Thyroid gland (tissue), 4 donors: ENCODE data around the gene PCMTD2. TPM values are rescaled to one million over a fixed set of nuclear protein-coding genes. Genes with fewer than 3 reads are reported as not detected.

Experiments used
- DNase-seq, 2 donors: peaks; one replicate each; pipeline ENCODE4 v3.0.0-alpha.2; 2019
- H3K27ac ChIP-seq, 3 donors: fragments of 200-600 bp; sonication (generic); 1 replicate in 2 of 3; 2 replicates in 1 of 3; pipeline ENCODE4 v1.5.1; 2016 to 2019; ENCODE audit warnings: mild to moderate bottlenecking in 1 of 3, moderate library complexity in 1 of 3
- H3K27me3 ChIP-seq: fragments of 200-600 bp; sonication (generic); one replicate; pipeline ENCODE4 v1.5.1; 2019
- H3K36me3 ChIP-seq, 2 donors: fragments of 200-600 bp; sonication (generic); one replicate each; pipeline ENCODE4 v1.5.1; 2016 to 2019
- H3K4me1 ChIP-seq, 2 donors: fragments of 200-600 bp; sonication (generic); one replicate each; pipeline ENCODE4 v1.5.1; 2017 to 2019
- H3K4me3 ChIP-seq, 3 donors: fragments of 200-600 bp; sonication (generic); replicated peaks in 1 of 3; 1 replicate in 2 of 3; 2 replicates in 1 of 3; pipeline ENCODE4 v1.5.1; 2016; ENCODE audit warnings: mild to moderate bottlenecking in 1 of 3
- H3K9me3 ChIP-seq: fragments of 200-600 bp; sonication (generic); one replicate; pipeline ENCODE4 v1.5.1; 2017
- POLR2A ChIP-seq, 2 donors: fragments of 450-650 bp; IDR thresholded peaks; one replicate each; pipeline ENCODE4 v1.6.1; 2017; ENCODE audit warnings: antibody characterized with exemption in 2 of 2, mild to moderate bottlenecking in 2 of 2, moderate library complexity in 1 of 2
- WGBS, 2 donors: methylation state at CpG; one replicate each; pipeline ENCODE4 v1.1.5; 2017; 5-methylcytosine and 5-hydroxymethylcytosine counted together
- intact Hi-C: fragments of 100-400 bp; cut with DNase I; formaldehyde crosslinking; loops from one replicate; pipeline ENCODE4 v1.15.1; 2023
- total RNA-seq, 4 donors: library from RNA; depleted of rRNA; stranded (reverse); fragments of >200 nt; gene quantifications; one replicate each; pipeline ENCODE4 v1.2.3, GENCODE V29; 2016
- TF ChIP-seq, protein P1 (sequence below), 6 experiments: fragments of 200-600 bp in 3 of 6; fragments of 450-650 bp in 3 of 6; sonication (generic) in 3 of 6; IDR thresholded peaks; one replicate each; pipeline ENCODE4 v1.5.1; 2016 to 2019; ENCODE audit warnings: antibody characterized with exemption in 6 of 6, mild to moderate bottlenecking in 2 of 6, inconsistent platforms in 1 of 6, moderate library complexity in 1 of 6

PCMTD2 gene
- total RNA-seq, 4 donors from 2014 or later, result 87.0 to 156 (median 124) TPM

DNA sequence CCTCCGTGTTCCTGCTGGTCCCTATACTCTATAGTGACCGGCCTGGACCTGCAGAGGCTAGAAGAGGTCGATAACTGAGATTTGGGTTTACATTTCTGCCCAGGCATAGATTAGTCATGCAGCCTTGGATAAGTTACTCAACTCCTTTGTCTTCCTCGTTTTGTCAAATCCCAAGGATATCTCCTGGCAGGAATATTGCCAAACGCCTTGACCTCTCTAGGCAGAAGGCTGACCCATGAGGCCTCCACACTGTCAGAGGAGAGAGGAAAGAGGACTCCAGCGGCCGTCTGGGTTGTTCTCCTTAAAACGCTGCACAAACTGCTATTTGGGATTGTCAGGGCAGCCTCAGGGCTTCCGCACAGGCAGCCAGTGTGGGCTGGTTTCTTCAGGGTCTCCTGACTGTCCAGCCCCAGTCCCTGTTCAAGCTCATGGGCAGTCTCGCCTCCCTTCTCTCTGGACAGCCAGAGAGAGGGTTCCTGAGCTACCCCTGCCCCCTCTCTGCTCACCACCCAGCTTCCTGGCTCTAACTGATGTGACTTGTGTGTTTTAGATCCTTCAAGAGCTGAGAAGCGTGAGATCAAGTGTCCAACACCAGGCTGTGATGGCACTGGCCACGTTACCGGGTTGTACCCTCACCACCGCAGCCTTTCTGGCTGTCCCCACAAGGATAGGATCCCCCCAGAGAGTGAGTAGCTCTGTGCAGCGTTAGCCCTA, 44.7 kb upstream of the PCMTD2 start:
- WGBS, 2 donors, result 55 to 59% methylated on average over 11 to 14 of the region's 15 CpGs

DNA sequence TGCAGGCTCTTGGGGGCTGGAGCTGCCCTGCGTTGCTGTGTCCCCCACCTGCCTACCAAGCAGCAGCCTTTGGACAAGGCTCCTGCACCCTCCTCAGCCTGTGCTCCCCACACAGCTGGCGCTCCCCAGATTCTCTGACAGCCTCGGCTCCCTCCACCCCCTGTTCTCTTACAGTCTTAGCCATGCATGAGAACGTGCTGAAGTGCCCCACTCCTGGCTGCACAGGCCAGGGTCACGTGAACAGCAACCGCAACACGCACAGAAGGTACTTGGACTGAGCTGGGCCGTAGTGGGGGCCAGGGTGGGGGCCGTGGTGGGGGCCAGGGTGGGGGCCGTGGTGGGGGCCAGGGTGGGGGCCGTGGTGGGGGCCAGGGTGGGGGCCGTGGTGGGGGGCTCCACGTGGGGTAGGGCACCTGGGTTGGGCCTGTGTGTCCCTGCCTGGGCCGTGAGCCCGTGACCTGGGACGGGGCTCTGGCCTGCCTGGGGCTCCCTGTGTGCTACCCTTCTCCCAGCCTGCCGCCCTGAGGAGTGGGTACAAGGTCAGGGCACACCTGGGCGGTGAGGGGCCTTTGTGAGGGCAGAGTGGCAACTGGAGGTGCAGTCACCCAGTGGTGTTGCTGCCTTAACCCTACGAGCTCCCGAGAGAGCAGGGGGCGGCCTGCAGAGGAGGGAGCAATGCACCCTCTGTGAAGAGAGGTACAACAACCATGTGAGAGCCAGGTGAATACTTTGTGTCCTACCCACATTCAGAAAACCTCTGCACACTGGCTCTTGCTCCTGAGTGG, 43.5 kb upstream of the PCMTD2 start:
- intact Hi-C loops, result no loop called here
- peaks cover 33 to 41% of the 10 kb centered on the region in 2 donors for H3K4me1 ChIP-seq
- TF ChIP-seq, protein P1, sequence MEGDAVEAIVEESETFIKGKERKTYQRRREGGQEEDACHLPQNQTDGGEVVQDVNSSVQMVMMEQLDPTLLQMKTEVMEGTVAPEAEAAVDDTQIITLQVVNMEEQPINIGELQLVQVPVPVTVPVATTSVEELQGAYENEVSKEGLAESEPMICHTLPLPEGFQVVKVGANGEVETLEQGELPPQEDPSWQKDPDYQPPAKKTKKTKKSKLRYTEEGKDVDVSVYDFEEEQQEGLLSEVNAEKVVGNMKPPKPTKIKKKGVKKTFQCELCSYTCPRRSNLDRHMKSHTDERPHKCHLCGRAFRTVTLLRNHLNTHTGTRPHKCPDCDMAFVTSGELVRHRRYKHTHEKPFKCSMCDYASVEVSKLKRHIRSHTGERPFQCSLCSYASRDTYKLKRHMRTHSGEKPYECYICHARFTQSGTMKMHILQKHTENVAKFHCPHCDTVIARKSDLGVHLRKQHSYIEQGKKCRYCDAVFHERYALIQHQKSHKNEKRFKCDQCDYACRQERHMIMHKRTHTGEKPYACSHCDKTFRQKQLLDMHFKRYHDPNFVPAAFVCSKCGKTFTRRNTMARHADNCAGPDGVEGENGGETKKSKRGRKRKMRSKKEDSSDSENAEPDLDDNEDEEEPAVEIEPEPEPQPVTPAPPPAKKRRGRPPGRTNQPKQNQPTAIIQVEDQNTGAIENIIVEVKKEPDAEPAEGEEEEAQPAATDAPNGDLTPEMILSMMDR (IDR thresholded peaks at IDR 0.05), result no peak
- peak in 1 of 2 donors; percentile 62 for TF ChIP-seq POLR2A (IDR thresholded peaks at IDR 0.05)
- H3K36me3 ChIP-seq, result no peaks in the 10 kb centered on the region
- H3K27ac ChIP-seq, result peak overlapping the region; percentile 92 to 93 (median 93)
- no peaks in the 10 kb centered on the region for H3K27me3 ChIP-seq
- 15 to 25% methylated on average over 3 to 10 of the region's 21 CpGs for WGBS, 2 donors
- H3K4me3 ChIP-seq, result no peak overlapping the region
- H3K9me3 ChIP-seq, result no peaks in the 10 kb centered on the region
- peak; percentile 95 to 96 for DNase-seq

More for the DNA sequence above, 44.7 kb upstream of the PCMTD2 start:
- no peak overlapping the region for H3K4me3 ChIP-seq
- peak overlapping the region; percentile 92 to 93 (median 93) for H3K27ac ChIP-seq
- peak; percentile 70 for DNase-seq
- H3K9me3 ChIP-seq, result no peaks in the 10 kb centered on the region
- intact Hi-C loops, result no loop called here
- no peaks in the 10 kb centered on the region for H3K36me3 ChIP-seq
- no peak for TF ChIP-seq POLR2A (IDR thresholded peaks at IDR 0.05)
- TF ChIP-seq, protein P1 (IDR thresholded peaks at IDR 0.05), result no peak
- no peaks in the 10 kb centered on the region for H3K27me3 ChIP-seq
- peaks cover 33 to 36% of the 10 kb centered on the region in 2 donors for H3K4me1 ChIP-seq

- Histone ChIP-seq H3K27me3 (no peaks in the 10 kb centered on the region), H3K4me3 (no peak overlapping the region), H3K27ac (peak overlapping the region; percentile 92 to 93 (median 93)), H3K4me1 (peaks cover 33 to 41% of the 10 kb centered on the region in 2 donors), H3K9me3 (no peaks in the 10 kb centered on the region), H3K36me3 (no peaks in the 10 kb centered on the region)
- DNase-seq, result peak; percentile 81 to 82
- WGBS, 2 donors, result 0 to 6% methylated on average over 1 to 7 of the region's 7 CpGs
- intact Hi-C loops, result no loop called here
- TF ChIP-seq, protein P1 (IDR thresholded peaks at IDR 0.05), result no peak
- peak in 1 of 2 donors; percentile 55 for TF ChIP-seq POLR2A (IDR thresholded peaks at IDR 0.05)
Measured at GRCh38 chr20:64212755-64213154, 42.8 kb upstream of the PCMTD2 start.

- Histone ChIP-seq H3K4me1 (peaks cover 33 to 41% of the 10 kb centered on the region in 2 donors), H3K27ac (no peak overlapping the region), H3K4me3 (peak overlapping the region in 1 of 3 donors; percentile 14), H3K9me3 (no peaks in the 10 kb centered on the region), H3K27me3 (no peaks in the 10 kb centered on the region), H3K36me3 (no peaks in the 10 kb centered on the region)
- 91 to 94% methylated on average over 10 of the region's 10 CpGs for WGBS, 2 donors
- intact Hi-C loops, result no loop called here
- no peak for TF ChIP-seq POLR2A (IDR thresholded peaks at IDR 0.05)
- TF ChIP-seq, protein P1 (IDR thresholded peaks at IDR 0.05), result no peak
- no peak for DNase-seq
Measured at GRCh38 chr20:64214113-64214512, 41.4 kb upstream of the PCMTD2 start.

- no peak for TF ChIP-seq POLR2A (IDR thresholded peaks at IDR 0.05)
- TF ChIP-seq, protein P1 (IDR thresholded peaks at IDR 0.05), result no peak
- no peaks in the 10 kb centered on the region for H3K9me3 ChIP-seq
- H3K27ac ChIP-seq, result no peak overlapping the region
- WGBS, 2 donors, result 45 to 60% methylated on average over 6 of the region's 6 CpGs
- no peaks in the 10 kb centered on the region for H3K27me3 ChIP-seq
- intact Hi-C loops, result no loop called here
- no peaks in the 10 kb centered on the region for H3K36me3 ChIP-seq
- no peak overlapping the region for H3K4me3 ChIP-seq
- H3K4me1 ChIP-seq, result peaks cover 33 to 41% of the 10 kb centered on the region in 2 donors
- DNase-seq, result no peak
Measured at GRCh38 chr20:64214952-64215351, 40.6 kb upstream of the PCMTD2 start.
